Osteocyte (in vitro differentiated cells): Measurements from ENCODE around the gene VMAC. TPM values are rescaled to one million over a fixed set of nuclear protein-coding genes. Genes with fewer than 3 reads are reported as not detected.

Experiments used
- DNase-seq: peaks from one replicate; pipeline ENCODE4 v3.0.0; 2021; ENCODE audit warnings: mixed read lengths; ENCODE audit not compliant: unreplicated experiment; ENCODE audit errors: extremely low spot score
- H3K27ac Mint-ChIP-seq: one replicate; pipeline ENCODE4 v1.8.0; 2021; ENCODE audit warnings: mild to moderate bottlenecking, mixed read lengths; ENCODE audit not compliant: unreplicated experiment
- H3K27me3 Mint-ChIP-seq: one replicate; pipeline ENCODE4 v1.8.0; 2021; ENCODE audit warnings: mixed read lengths; ENCODE audit not compliant: unreplicated experiment
- H3K36me3 Mint-ChIP-seq: one replicate; pipeline ENCODE4 v1.8.0; 2021; ENCODE audit warnings: mixed read lengths; ENCODE audit not compliant: unreplicated experiment
- H3K4me1 Mint-ChIP-seq: one replicate; pipeline ENCODE4 v1.8.0; 2021; ENCODE audit warnings: mixed read lengths; ENCODE audit not compliant: unreplicated experiment
- H3K4me3 Mint-ChIP-seq: one replicate; pipeline ENCODE4 v1.8.0; 2021; ENCODE audit warnings: mild to moderate bottlenecking, moderate library complexity, mixed read lengths; ENCODE audit not compliant: unreplicated experiment
- H3K9me3 Mint-ChIP-seq: one replicate; pipeline ENCODE4 v1.8.0; 2021; ENCODE audit warnings: mixed read lengths; ENCODE audit not compliant: unreplicated experiment
- total RNA-seq: library from RNA; stranded (reverse); gene quantifications from 2 replicates; pipeline ENCODE4 v1.2.1, GENCODE V29; 2021
- TF ChIP-seq, protein P1 (sequence below): fragments of 200-600 bp; sonication (generic); IDR thresholded peaks from 2 replicates; pipeline ENCODE4 v1.5.0; 2021; ENCODE audit warnings: antibody characterized with exemption, mild to moderate bottlenecking, moderate library complexity

VMAC gene
- total RNA-seq, 1 donor from 2014 or later = 10.7 TPM

DNA sequence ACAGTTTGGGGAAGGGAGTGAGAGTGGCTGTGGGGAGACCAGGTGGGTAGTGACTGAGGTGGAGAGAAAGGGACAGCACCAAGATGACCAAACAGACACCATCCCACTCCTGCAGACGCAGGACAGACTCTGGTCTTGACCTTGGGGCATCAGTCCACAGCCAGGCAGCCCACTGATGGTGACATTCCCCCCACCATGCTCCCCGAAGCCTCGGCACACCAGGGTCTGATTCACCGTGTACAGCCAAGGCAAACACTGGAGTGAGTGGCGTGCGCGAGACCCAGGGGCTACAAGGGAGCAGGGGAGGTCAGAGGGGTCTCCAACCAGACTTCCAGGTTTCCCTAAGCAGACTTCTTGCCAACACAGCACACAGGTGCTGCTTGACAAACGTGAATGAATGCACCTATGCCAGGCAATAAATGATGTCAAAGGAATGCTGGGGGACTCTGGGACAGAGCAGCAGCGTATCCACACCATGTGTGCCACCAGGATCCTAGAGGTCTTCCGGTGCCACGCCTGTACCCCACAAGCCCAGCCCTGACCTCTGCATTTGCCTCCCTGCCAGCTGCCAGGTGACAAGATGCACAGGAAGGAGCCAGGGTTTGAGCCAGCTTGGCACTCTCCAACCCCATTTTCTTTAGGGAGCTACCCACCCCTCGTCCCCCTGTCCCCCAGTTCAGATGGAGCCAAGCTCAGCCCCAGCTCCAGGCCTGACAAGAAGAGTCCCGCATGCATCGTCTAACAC lies 54.8 kb downstream of the VMAC start:
- Mint-ChIP-seq H3K27ac (peak overlapping the region; percentile 65), H3K4me3 (no peak overlapping the region), H3K9me3 (no peaks in the 10 kb centered on the region), H3K4me1 (peaks cover 64% of the 10 kb centered on the region), H3K36me3 (no peaks in the 10 kb centered on the region), H3K27me3 (no peaks in the 10 kb centered on the region)
- no peak for DNase-seq
- TF ChIP-seq, protein P1, sequence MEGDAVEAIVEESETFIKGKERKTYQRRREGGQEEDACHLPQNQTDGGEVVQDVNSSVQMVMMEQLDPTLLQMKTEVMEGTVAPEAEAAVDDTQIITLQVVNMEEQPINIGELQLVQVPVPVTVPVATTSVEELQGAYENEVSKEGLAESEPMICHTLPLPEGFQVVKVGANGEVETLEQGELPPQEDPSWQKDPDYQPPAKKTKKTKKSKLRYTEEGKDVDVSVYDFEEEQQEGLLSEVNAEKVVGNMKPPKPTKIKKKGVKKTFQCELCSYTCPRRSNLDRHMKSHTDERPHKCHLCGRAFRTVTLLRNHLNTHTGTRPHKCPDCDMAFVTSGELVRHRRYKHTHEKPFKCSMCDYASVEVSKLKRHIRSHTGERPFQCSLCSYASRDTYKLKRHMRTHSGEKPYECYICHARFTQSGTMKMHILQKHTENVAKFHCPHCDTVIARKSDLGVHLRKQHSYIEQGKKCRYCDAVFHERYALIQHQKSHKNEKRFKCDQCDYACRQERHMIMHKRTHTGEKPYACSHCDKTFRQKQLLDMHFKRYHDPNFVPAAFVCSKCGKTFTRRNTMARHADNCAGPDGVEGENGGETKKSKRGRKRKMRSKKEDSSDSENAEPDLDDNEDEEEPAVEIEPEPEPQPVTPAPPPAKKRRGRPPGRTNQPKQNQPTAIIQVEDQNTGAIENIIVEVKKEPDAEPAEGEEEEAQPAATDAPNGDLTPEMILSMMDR = no peak

Other genes with a start within 250 kb of the VMAC start
- gene MICOS13, start 224.4 kb upstream of the VMAC start, total RNA-seq = 59.1 and 60.7 TPM in 2 replicates
- 9.7 and 10.7 TPM in 2 replicates for gene HSD11B1L, start 223.8 kb upstream of the VMAC start, total RNA-seq
- gene RPL36, start 214.6 kb upstream of the VMAC start, total RNA-seq = 716 and 728 TPM in 2 replicates
- gene LONP1, start 184.7 kb upstream of the VMAC start, total RNA-seq = 90.3 and 93.9 TPM in 2 replicates
- gene CATSPERD, start 184.2 kb upstream of the VMAC start, total RNA-seq = not detected in 2 replicates
- gene PRR22, start 120.1 kb upstream of the VMAC start, total RNA-seq = 2.0 and 3.1 TPM in 2 replicates
- 29.0 and 30.9 TPM in 2 replicates for gene DUS3L, start 113.7 kb upstream of the VMAC start, total RNA-seq
- gene NRTN, start 99.8 kb upstream of the VMAC start, total RNA-seq = 0.40 TPM in 1 of 2 replicates, not detected in the other
- not detected in 2 replicates for gene FUT6, start 65.2 kb upstream of the VMAC start, total RNA-seq
- not detected in 2 replicates for gene FUT3, start 53.4 kb upstream of the VMAC start, total RNA-seq
- gene FUT5, start 34.3 kb upstream of the VMAC start, total RNA-seq = not detected in 2 replicates
- gene NDUFA11, start 1.1 kb upstream of the VMAC start, total RNA-seq = 253 and 259 TPM in 2 replicates
- 14.4 and 15.6 TPM in 2 replicates for gene CAPS, start 9.4 kb downstream of the VMAC start, total RNA-seq
- gene RANBP3, start 73.3 kb downstream of the VMAC start, total RNA-seq = 74.9 and 81.9 TPM in 2 replicates
- 4.5 and 5.3 TPM in 2 replicates for gene RFX2, start 205.6 kb downstream of the VMAC start, total RNA-seq
- gene ACSBG2, start 230.8 kb downstream of the VMAC start, total RNA-seq = not detected in 2 replicates